ENCODE data around the gene UNKL. TPM values are rescaled to one million over a fixed set of nuclear protein-coding genes. Genes with fewer than 3 reads are reported as not detected.

The UNKL gene
- total and polyA plus RNA-seq, 2 of the 8 experiments (the other 6 are each of a cell fraction or from before 2014, with no cell fraction given), result 25.1 to 31.8 TPM

- TF ChIP-seq CHD7 (IDR thresholded peaks at IDR 0.05; ENCODE audit: insufficient replicate concordance, low read length) (no peak), CBX8 (IDR thresholded peaks at IDR 0.05; ENCODE audit: borderline replicate concordance, low read depth, low read length) (no peak), POLR2A (IDR thresholded peaks at IDR 0.05; ENCODE audit: control extremely low read depth in 1 of 2, low read depth in 2 of 2, low read length in 2 of 2) (no peak)
These were observed 77.0 kb downstream of the UNKL start (continued) for GRCh38 chr16:1337486-1337885.
